ENCODE measurements around the gene RRP15.

- TF ChIP-seq CTCF (IDR thresholded peaks at IDR 0.05) = no peak
- TF ChIP-seq POLR2AphosphoS5 (IDR thresholded peaks at IDR 0.05) = no peak
These were observed 82.0 kb downstream of the RRP15 start for GRCh38 chr1:218367118-218367517.
